Right atrium auricular region (tissue), 2 donors: ENCODE data around the gene POU6F1. TPM values are rescaled to one million over a fixed set of nuclear protein-coding genes. Genes with fewer than 3 reads are reported as not detected.
A peak's percentile ranks its signal among the peaks of the same experiment; 100 is the strongest.
"Not testable (repeated sequence)": the region's sequence is repeated elsewhere in the genome, so short reads cannot be mapped to it uniquely, and the experiment has no call there.

Experiments used
- DNase-seq: peaks from one replicate; pipeline ENCODE4 v3.0.0-alpha.2; 2019; ENCODE audit warnings: low spot score
- H3K27ac ChIP-seq, 2 donors: fragments of 200-600 bp; sonication (generic); 1 replicate in 1 of 2; 2 replicates in 1 of 2; pipeline ENCODE4 v1.5.1; 2016 to 2019
- H3K27me3 ChIP-seq, 2 donors: fragments of 200-600 bp; sonication (generic); one replicate each; pipeline versions ENCODE4 v1.5.1 to v1.6.0; 2017 to 2019
- H3K36me3 ChIP-seq: fragments of 200-600 bp; sonication (generic); one replicate; pipeline ENCODE4 v1.5.1; 2016
- H3K4me1 ChIP-seq, 2 donors: fragments of 200-600 bp; sonication (generic); one replicate each; pipeline versions ENCODE4 v1.5.1 to v1.6.0; 2017 to 2019
- H3K4me3 ChIP-seq, 2 donors: fragments of 200-600 bp; sonication (generic); 1 replicate in 1 of 2; 2 replicates in 1 of 2; pipeline ENCODE4 v1.5.1; 2017 to 2019; ENCODE audit warnings: mild to moderate bottlenecking in 1 of 2, moderate library complexity in 1 of 2
- H3K9me3 ChIP-seq, 2 donors: fragments of 200-600 bp; sonication (generic); one replicate each; pipeline ENCODE4 v1.5.1; 2019
- total RNA-seq, 2 donors: library from RNA; depleted of rRNA; stranded (reverse); fragments of >200 nt; gene quantifications; one replicate each; pipeline ENCODE4 v1.1.0, GENCODE V29; 2016
- TF ChIP-seq, protein P1 (sequence below), 2 donors: fragments of 200-600 bp; sonication (generic); IDR thresholded peaks; one replicate each; pipeline ENCODE4 v1.5.1; 2019; ENCODE audit warnings: antibody characterized with exemption in 2 of 2

POU6F1 gene
- total RNA-seq, 2 donors from 2014 or later: 3.0 to 6.0 TPM

DNA sequence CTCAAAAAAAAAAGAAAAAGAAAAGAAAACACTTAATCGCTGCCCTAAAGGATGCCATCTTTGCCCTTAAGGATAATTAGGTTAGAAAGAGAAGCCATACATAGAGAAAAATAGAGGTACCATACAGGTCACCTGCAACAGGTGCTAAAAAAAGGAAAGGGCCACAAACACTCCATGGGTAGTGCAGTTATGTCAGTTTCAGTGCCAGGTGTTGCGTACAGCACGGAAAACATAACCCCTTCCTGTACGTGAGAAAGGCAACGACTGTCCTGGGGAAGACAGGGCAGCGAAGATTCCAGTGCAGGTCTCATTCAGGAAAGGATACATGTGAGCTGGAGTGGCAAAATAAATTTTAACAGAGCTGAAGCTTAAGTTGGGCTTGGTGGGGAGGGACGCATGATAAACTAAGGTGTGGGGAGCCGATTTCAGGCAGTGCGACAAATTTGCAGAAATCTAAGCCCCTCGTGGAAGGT is 20.2 kb upstream of the POU6F1 start:
- H3K9me3 ChIP-seq: no peaks in the 10 kb centered on the region
- H3K27me3 ChIP-seq: no peaks in the 10 kb centered on the region
- peak overlapping the region; percentile 96 to 100 for H3K4me3 ChIP-seq
- H3K4me1 ChIP-seq: peaks cover 0 to 35% of the 10 kb centered on the region in 2 donors
- DNase-seq: no peak
- TF ChIP-seq, protein P1, sequence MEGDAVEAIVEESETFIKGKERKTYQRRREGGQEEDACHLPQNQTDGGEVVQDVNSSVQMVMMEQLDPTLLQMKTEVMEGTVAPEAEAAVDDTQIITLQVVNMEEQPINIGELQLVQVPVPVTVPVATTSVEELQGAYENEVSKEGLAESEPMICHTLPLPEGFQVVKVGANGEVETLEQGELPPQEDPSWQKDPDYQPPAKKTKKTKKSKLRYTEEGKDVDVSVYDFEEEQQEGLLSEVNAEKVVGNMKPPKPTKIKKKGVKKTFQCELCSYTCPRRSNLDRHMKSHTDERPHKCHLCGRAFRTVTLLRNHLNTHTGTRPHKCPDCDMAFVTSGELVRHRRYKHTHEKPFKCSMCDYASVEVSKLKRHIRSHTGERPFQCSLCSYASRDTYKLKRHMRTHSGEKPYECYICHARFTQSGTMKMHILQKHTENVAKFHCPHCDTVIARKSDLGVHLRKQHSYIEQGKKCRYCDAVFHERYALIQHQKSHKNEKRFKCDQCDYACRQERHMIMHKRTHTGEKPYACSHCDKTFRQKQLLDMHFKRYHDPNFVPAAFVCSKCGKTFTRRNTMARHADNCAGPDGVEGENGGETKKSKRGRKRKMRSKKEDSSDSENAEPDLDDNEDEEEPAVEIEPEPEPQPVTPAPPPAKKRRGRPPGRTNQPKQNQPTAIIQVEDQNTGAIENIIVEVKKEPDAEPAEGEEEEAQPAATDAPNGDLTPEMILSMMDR (IDR thresholded peaks at IDR 0.05): no peak
- peak overlapping the region; percentile 100 for H3K27ac ChIP-seq
- peaks cover 29% of the 10 kb centered on the region for H3K36me3 ChIP-seq

DNA sequence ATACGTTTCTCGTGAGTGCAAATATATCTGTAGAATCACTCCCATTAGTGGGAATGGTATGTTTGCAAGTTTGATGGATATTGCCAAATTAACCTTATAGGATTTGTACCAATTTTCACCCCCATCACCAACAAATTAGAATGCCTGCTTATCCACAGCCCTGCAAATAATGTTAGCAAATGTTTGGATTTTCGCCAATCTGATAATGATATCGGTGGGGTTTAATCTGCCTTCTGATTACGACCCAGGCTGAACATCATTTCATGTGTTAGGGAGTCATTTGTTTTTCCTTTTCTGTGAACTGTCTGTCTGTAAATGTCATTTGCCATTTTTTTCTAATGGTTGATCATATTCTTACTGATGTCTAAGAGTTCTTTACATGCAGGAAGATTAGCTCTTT is 16.7 kb upstream of the POU6F1 start:
- DNase-seq: no peak
- H3K4me3 ChIP-seq: no peak overlapping the region
- TF ChIP-seq, protein P1 (IDR thresholded peaks at IDR 0.05): no peak

GRCh38 chr12:51232642-51233041 is 14.8 kb upstream of the POU6F1 start:
- Histone ChIP-seq H3K4me3 (no peak overlapping the region), H3K9me3 (no peaks in the 10 kb centered on the region), H3K27me3 (no peaks in the 10 kb centered on the region), H3K27ac (no peak overlapping the region), H3K4me1 (no peaks in the 10 kb centered on the region), H3K36me3 (no peaks in the 10 kb centered on the region)
- TF ChIP-seq, protein P1 (IDR thresholded peaks at IDR 0.05): no peak
- no peak for DNase-seq

More for the DNA sequence above, 16.7 kb upstream of the POU6F1 start:
- Histone ChIP-seq H3K27ac (no peak overlapping the region), H3K4me1 (peaks cover 0 to 7% of the 10 kb centered on the region in 2 donors), H3K9me3 (no peaks in the 10 kb centered on the region), H3K27me3 (no peaks in the 10 kb centered on the region), H3K36me3 (no peaks in the 10 kb centered on the region)

- no peak overlapping the region for H3K4me3 ChIP-seq
- no peaks in the 10 kb centered on the region for H3K27me3 ChIP-seq
- TF ChIP-seq, protein P1 (IDR thresholded peaks at IDR 0.05): no peak
- no peak overlapping the region for H3K27ac ChIP-seq
- no peak for DNase-seq
- H3K4me1 ChIP-seq: no peaks in the 10 kb centered on the region
- H3K9me3 ChIP-seq: no peaks in the 10 kb centered on the region
- no peaks in the 10 kb centered on the region for H3K36me3 ChIP-seq
These were observed 11.4 kb upstream of the POU6F1 start for GRCh38 chr12:51229116-51229809.

- H3K9me3 ChIP-seq: no peaks in the 10 kb centered on the region
- H3K4me3 ChIP-seq: no peak overlapping the region
- TF ChIP-seq, protein P1 (IDR thresholded peaks at IDR 0.05): no peak
- no peaks in the 10 kb centered on the region for H3K27me3 ChIP-seq
- no peak for DNase-seq
- H3K36me3 ChIP-seq: no peaks in the 10 kb centered on the region
- H3K27ac ChIP-seq: no peak overlapping the region
- H3K4me1 ChIP-seq: no peaks in the 10 kb centered on the region
These were observed 10.1 kb upstream of the POU6F1 start for GRCh38 chr12:51227962-51228361.

DNA sequence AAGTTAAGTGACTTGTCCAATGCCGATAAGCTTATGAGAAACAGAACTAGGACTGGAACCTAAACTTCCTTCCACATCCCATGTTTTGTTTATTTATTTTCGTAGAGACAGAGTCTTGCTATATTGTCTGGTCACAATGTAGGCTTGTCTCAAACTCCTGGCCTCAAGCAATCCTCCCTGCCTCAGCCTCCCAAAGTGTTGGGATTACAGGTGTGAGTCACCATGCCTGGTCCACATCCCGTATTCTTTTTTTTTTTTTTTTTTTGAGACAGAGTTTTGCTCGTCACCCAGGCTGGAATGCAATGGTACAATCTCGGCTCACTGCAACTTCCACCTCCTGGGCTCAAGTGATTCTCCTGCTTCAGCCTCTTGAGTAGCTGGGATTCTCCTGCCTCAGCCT is 9.2 kb upstream of the POU6F1 start:
- not testable (repeated sequence) for H3K4me1 ChIP-seq, H3K27me3 ChIP-seq, H3K9me3 ChIP-seq, H3K27ac ChIP-seq, DNase-seq, H3K4me3 ChIP-seq, H3K36me3 ChIP-seq
